ACHN (cell line): ENCODE results near the gene EXOC1L.

Source experiments
- DNase-seq: peaks from one replicate; pipeline ENCODE4 v3.0.0-alpha.2; 2015
- in situ Hi-C: cut with HindIII; loops from 2 replicates; pipeline ENCODE4 v1.10.0; 2017; ENCODE audit warnings: low sequenced_read_pairs, low pct_ligation_motif_present, low pct_unique_long_range_greater_than_20kb

The EXOC1L gene

GRCh38 chr4:55868581-55869090 lies 49.0 kb downstream of the EXOC1L start:
- DNase-seq: peak; percentile 9
- in situ Hi-C loops: no loop called here

GRCh38 chr4:55871299-55871800 lies 51.8 kb downstream of the EXOC1L start:
- in situ Hi-C loops: no loop called here
- DNase-seq: no peak

GRCh38 chr4:55874831-55875230 lies 55.2 kb downstream of the EXOC1L start:
- in situ Hi-C loops: no loop called here
- DNase-seq: no peak

GRCh38 chr4:55876387-55876786 lies 56.8 kb downstream of the EXOC1L start:
- no peak for DNase-seq
- in situ Hi-C loops: no loop called here

- in situ Hi-C loops: no loop called here
- no peak for DNase-seq
Measured at GRCh38 chr4:55879224-55879623, 59.6 kb downstream of the EXOC1L start.

GRCh38 chr4:55880652-55881280 lies 61.2 kb downstream of the EXOC1L start:
- no peak for DNase-seq
- in situ Hi-C loops: no loop called here

- in situ Hi-C loops: no loop called here
- DNase-seq: no peak
Measured at GRCh38 chr4:55884093-55884850, 64.7 kb downstream of the EXOC1L start.

- in situ Hi-C loops: no loop called here
- DNase-seq: no peak
Measured at GRCh38 chr4:55884851-55885219, 65.2 kb downstream of the EXOC1L start.
